Skeletal muscle satellite cell (primary cell): ENCODE measurements around the gene APPL2.
"Not testable (repeated sequence)": the region's sequence is repeated elsewhere in the genome, so short reads cannot be mapped to it uniquely, and the experiment has no call there.

ENCODE experiments used
- H3K27me3 ChIP-seq: 2 replicates; pipeline ENCODE4 v1.7.0; 2013; ENCODE audit warnings: low read length; ENCODE audit not compliant: control insufficient read depth, insufficient read depth
- H3K36me3 ChIP-seq: 2 replicates; pipeline ENCODE4 v1.7.0; 2013; ENCODE audit warnings: mild to moderate bottlenecking, control low read depth, low read length; ENCODE audit not compliant: insufficient read depth
- H3K4me1 ChIP-seq: 2 replicates; pipeline ENCODE4 v1.7.0; 2013; ENCODE audit warnings: low read length; ENCODE audit not compliant: control insufficient read depth, insufficient read depth
- H3K4me2 ChIP-seq: 2 replicates; pipeline ENCODE4 v1.7.0; 2013; ENCODE audit warnings: mild to moderate bottlenecking, low read length
- H3K4me3 ChIP-seq: 2 replicates; pipeline ENCODE4 v1.7.0; 2013; ENCODE audit warnings: low read length
- H3K9ac ChIP-seq: 2 replicates; pipeline ENCODE4 v1.7.0; 2013; ENCODE audit warnings: mild to moderate bottlenecking, low read depth, low read length, moderate library complexity
- H3K9me3 ChIP-seq: replicated peaks from 2 replicates; pipeline ENCODE4 v1.7.0; 2013; ENCODE audit warnings: mild to moderate bottlenecking, control low read depth, low read length

Gene APPL2

DNA sequence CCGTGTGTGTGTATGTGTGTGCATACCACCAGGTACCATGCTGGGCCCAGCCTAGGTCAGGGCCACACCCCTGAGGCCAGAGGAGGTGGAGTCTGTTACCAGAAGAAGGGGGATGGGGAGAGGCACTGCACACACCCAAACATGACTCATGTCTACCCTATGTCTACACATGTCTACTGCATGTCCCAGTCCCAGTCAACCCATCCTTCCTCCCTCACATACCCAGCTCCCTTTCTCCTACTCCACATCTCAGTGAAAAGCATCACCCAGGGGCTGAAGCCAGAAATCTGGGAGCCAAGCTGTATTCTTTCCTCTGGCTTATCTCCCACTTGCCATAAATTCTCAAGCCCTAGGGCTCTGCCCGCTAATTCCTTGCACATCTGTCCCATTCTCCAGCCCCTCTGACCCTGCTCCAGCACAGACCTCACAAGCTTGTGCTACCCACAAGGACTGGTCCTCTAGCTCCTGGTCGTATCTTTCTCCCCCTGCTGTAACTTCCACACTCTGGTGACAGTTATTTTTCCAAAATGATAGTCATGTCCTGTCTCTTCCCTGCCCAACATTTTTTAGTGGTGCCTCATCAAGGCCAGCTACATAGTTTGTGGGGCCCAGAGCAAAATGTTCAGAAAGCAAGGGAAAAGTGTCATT is 18.0 kb upstream of the APPL2 start:
- H3K27me3 ChIP-seq = no peaks in the 10 kb centered on the region
- no peaks in the 10 kb centered on the region for H3K36me3 ChIP-seq
- H3K4me3 ChIP-seq = peak overlapping the region; percentile 59
- peaks cover 61% of the 10 kb centered on the region for H3K4me1 ChIP-seq
- H3K9ac ChIP-seq = peak overlapping the region; percentile 82
- H3K9me3 ChIP-seq = no peaks in the 10 kb centered on the region
- H3K4me2 ChIP-seq = peak overlapping the region; percentile 83

GRCh38 chr12:105252901-105253300 is 16.9 kb upstream of the APPL2 start:
- no peak overlapping the region for H3K4me3 ChIP-seq
- no peaks in the 10 kb centered on the region for H3K36me3 ChIP-seq
- no peak overlapping the region for H3K4me2 ChIP-seq
- no peak overlapping the region for H3K9ac ChIP-seq
- peaks cover 50% of the 10 kb centered on the region for H3K4me1 ChIP-seq
- no peaks in the 10 kb centered on the region for H3K27me3 ChIP-seq
- H3K9me3 ChIP-seq = no peaks in the 10 kb centered on the region

- H3K4me3 ChIP-seq, H3K27me3 ChIP-seq, H3K4me2 ChIP-seq, H3K4me1 ChIP-seq, H3K9me3 ChIP-seq, H3K36me3 ChIP-seq, H3K9ac ChIP-seq: not testable (repeated sequence)
Measured at GRCh38 chr12:105245776-105246427, 9.9 kb upstream of the APPL2 start.

DNA sequence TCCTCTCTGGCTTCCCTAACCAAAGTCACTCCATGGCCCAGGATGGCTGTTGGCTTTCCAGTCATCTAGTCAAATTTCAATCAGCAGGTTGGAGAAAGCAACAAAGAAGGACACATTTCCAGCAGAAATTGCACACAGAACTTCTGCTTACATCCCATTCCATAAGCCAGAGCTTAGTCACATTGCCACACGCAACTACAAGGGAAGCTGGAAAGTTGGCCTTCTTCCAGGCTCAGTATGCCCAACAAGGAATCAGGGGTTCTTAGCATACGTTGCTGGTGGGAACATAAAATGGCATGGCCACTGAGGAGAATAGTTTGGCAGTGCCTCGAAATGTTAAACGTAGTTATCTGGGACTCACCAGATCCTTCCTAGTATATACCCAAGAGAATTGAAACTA is 9.3 kb upstream of the APPL2 start:
- Histone ChIP-seq H3K9me3 (no peaks in the 10 kb centered on the region), H3K4me2 (no peak overlapping the region), H3K4me1 (no peaks in the 10 kb centered on the region), H3K4me3 (no peak overlapping the region), H3K27me3 (no peaks in the 10 kb centered on the region), H3K36me3 (no peaks in the 10 kb centered on the region), H3K9ac (no peak overlapping the region)

GRCh38 chr12:105240228-105240627 is 4.3 kb upstream of the APPL2 start:
- H3K9ac ChIP-seq = no peak overlapping the region

DNA sequence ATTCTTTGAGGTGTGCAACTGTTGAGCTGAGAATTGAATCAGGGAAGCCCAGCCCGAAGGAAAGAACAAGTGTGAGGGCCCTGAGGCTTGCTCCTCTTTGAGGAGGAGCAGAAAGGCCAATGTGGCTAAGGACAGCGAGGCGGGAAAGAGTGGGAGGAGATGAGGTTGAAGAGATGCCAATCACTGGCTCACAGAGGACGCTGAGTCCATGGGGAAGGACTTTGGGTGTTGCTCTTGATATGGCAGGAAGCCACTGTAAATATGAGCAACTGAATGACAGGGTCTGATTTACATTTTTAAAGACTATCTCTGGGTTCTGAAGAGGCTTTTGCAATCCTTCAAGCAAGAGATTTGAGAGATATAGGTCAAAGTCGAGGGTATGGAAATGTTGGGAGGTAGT is 3.3 kb upstream of the APPL2 start:
- H3K36me3 ChIP-seq = no peaks in the 10 kb centered on the region
- no peaks in the 10 kb centered on the region for H3K27me3 ChIP-seq

More at GRCh38 chr12:105240228-105240627, 4.3 kb upstream of the APPL2 start:
- H3K4me2 ChIP-seq = no peak overlapping the region
- H3K27me3 ChIP-seq = no peaks in the 10 kb centered on the region
- H3K4me1 ChIP-seq = peaks cover 15% of the 10 kb centered on the region
- H3K9me3 ChIP-seq = no peaks in the 10 kb centered on the region
- no peaks in the 10 kb centered on the region for H3K36me3 ChIP-seq
- no peak overlapping the region for H3K4me3 ChIP-seq

DNA sequence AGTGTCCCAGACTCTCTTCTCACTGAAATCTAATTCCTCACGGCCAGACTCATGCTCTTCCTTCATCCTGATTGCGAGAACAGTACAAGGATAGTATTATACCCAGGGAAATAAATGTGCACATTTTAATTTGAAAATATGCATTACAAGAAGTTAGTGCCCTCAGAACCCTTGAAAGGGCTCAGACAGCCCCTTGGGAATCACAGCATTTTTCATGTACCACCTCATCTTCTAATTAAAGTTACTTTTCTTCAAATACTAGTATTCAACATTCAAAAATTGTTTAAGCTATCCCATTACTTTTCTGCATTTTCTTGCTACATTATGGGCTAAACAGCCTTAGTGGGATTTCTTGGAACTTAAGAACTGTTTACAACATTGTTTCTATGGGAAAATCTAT is 1.7 kb upstream of the APPL2 start:
- no peak overlapping the region for H3K4me3 ChIP-seq
- H3K4me2 ChIP-seq = no peak overlapping the region
- H3K4me1 ChIP-seq = peaks cover 36% of the 10 kb centered on the region
- no peaks in the 10 kb centered on the region for H3K27me3 ChIP-seq
- no peaks in the 10 kb centered on the region for H3K36me3 ChIP-seq
- no peaks in the 10 kb centered on the region for H3K9me3 ChIP-seq
- no peak overlapping the region for H3K9ac ChIP-seq

More for the DNA sequence above, 3.3 kb upstream of the APPL2 start:
- Histone ChIP-seq H3K4me1 (peaks cover 20% of the 10 kb centered on the region), H3K9ac (no peak overlapping the region), H3K4me2 (no peak overlapping the region), H3K4me3 (no peak overlapping the region), H3K9me3 (no peaks in the 10 kb centered on the region)

GRCh38 chr12:105235281-105235731 is 668 bp downstream of the APPL2 start:
- H3K4me1 ChIP-seq = peaks cover 59% of the 10 kb centered on the region
- H3K4me2 ChIP-seq = peak overlapping the region; percentile 92
- H3K9me3 ChIP-seq = no peaks in the 10 kb centered on the region
- peak overlapping the region; percentile 96 for H3K4me3 ChIP-seq
- no peaks in the 10 kb centered on the region for H3K27me3 ChIP-seq
- peak overlapping the region; percentile 90 for H3K9ac ChIP-seq
- H3K36me3 ChIP-seq = peaks cover 18% of the 10 kb centered on the region

- Histone ChIP-seq H3K36me3 (peaks cover 21% of the 10 kb centered on the region), H3K4me1 (peaks cover 64% of the 10 kb centered on the region), H3K9ac (peak overlapping the region; percentile 90), H3K4me2 (peak overlapping the region; percentile 92), H3K9me3 (no peaks in the 10 kb centered on the region), H3K27me3 (no peaks in the 10 kb centered on the region), H3K4me3 (peak overlapping the region; percentile 96)
Measured at GRCh38 chr12:105234197-105234596, 1.8 kb downstream of the APPL2 start.

GRCh38 chr12:105233041-105233905 is 2.7 kb downstream of the APPL2 start:
- Histone ChIP-seq H3K27me3 (no peaks in the 10 kb centered on the region), H3K4me3 (peak overlapping the region; percentile 96), H3K9ac (peak overlapping the region; percentile 90), H3K36me3 (peaks cover 27% of the 10 kb centered on the region), H3K4me2 (peak overlapping the region; percentile 92), H3K4me1 (peaks cover 69% of the 10 kb centered on the region), H3K9me3 (no peaks in the 10 kb centered on the region)

DNA sequence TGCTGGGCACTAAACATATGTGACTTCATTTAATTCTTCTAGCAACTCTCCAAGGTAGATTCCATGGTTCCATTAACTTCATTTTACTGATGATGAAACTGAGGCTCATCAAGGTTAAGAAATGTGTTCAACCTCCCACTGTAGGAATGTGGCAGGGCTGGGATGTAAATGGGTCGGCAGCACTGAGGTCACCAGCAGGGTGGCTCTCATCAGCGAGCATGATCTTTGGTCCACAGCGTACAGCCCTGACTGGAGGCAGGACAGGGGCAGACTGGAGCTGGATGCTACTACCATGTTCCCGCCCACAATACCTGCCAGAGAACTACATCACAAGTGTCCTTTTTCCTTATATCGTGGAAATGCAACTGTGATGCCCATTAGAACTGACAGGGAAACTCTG is 4.6 kb downstream of the APPL2 start:
- Histone ChIP-seq H3K4me2 (peak overlapping the region; percentile 32), H3K9me3 (no peaks in the 10 kb centered on the region), H3K4me1 (peaks cover 84% of the 10 kb centered on the region), H3K36me3 (peaks cover 40% of the 10 kb centered on the region), H3K9ac (no peak overlapping the region), H3K4me3 (peak overlapping the region; percentile 13), H3K27me3 (no peaks in the 10 kb centered on the region)
